NCI-H187 treated with DMSO at 0.1 percent for 48 hours (cell line): ENCODE data around the gene ZNF365.
"Not testable (repeated sequence)": the region's sequence is repeated elsewhere in the genome, so short reads cannot be mapped to it uniquely, and the experiment has no call there.

Experiments used
- DNase-seq: peaks from one replicate; lab custom pipeline; 2025; lab: John Stamatoyannopoulos, UW

The ZNF365 gene, protein sequence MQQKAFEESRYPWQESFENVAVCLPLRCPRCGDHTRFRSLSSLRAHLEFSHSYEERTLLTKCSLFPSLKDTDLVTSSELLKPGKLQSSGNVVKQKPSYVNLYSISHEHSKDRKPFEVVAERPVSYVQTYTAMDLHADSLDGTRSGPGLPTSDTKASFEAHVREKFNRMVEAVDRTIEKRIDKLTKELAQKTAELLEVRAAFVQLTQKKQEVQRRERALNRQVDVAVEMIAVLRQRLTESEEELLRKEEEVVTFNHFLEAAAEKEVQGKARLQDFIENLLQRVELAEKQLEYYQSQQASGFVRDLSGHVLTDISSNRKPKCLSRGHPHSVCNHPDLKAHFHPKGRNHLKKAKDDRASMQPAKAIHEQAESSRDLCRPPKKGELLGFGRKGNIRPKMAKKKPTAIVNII

DNA sequence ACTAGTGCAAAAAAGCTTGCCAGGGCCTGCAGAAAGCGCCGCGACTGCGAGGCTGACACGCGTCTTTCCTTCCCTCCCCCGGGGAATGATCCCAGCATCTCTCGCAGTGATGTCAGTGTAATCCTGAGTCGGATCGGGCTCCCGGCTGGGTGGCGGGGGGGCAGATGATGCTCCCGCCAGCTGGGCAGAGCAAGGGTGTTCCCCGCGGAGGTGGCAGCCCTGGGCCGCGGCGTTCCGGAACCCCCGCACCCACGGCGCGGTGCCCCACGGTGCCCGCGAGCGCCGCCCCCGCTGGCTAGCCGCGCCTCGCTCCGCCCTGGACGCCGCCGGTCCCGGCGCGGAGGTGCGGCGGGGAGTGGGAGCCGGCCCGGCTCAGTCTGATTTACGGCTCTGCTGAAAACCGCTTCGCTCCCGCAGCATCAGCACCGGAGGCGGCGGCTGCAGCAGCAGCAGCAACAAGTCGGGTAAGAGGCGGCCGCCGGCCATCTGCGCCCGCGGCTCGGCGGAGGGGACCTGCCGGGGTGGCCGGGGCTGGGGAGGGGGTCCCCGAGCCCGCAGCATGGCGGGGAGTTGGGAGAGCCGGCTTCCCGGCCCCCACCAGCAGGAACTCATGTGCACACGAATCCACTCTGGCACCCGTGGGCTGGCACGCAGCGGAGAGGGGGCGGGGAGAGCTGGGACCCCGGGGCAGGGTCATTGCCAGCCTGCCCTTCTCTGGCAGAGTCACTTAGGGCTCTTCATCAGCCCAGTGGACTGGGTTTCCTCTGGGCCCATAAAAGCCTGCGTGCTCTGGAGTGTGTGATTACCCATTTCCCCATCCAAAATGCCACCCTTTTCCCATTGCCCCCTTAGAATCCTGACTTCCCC is at the start of gene ZNF365:
Gene ZNF365 (plus strand): TSS at position 375 of the 867 bp plus-strand sequence. CDS start 1,825 bp downstream, outside the sequence.
- DNase-seq, result no peak

DNA sequence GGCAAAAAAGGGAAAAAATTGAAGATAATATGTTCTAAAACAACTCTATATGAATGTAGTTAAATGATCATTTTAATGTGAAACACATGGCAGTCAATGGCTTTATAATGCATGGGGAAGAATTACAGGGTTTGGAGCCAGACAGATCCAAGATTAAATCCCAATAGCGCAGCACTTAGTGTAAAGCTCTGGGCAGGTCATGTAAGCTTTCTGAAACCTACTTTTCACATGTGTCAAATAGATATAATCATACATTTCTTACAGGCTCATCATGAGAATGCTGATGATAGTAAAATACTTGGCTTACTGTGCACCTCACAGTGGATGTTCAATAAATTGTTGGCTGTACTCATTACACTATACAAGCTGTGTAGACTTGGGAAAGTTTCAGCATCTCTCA is 48.0 kb upstream of the ZNF365 start:
- no peak for DNase-seq

GRCh38 chr10:62327885-62328284 is 46.3 kb upstream of the ZNF365 start:
- DNase-seq, result no peak

GRCh38 chr10:62330213-62330612 is 44.0 kb upstream of the ZNF365 start:
- DNase-seq, result no peak

DNA sequence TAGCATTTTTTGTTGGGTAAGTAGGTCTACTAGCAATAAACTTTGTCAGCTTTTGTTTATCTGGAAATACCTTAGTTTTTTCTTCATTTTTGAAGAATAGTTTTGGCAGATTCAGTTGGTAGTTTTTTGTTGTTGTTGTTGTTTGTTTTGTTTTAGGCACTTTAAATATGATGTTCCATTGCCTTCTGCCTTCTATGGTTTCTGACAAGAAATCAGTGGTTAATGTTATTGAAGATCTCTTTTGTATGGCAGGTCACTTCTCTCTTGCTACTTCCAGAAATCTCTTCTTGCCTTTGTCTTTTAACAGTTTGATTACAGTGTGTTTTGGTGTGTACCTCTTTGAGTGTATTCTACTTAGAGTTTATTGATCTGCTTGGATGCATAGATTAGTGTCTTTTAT is 41.8 kb upstream of the ZNF365 start:
- no peak for DNase-seq

GRCh38 chr10:62333135-62333889 is 40.9 kb upstream of the ZNF365 start:
- DNase-seq, result no peak

GRCh38 chr10:62333988-62334682 is 40.0 kb upstream of the ZNF365 start:
- no peak for DNase-seq

DNA sequence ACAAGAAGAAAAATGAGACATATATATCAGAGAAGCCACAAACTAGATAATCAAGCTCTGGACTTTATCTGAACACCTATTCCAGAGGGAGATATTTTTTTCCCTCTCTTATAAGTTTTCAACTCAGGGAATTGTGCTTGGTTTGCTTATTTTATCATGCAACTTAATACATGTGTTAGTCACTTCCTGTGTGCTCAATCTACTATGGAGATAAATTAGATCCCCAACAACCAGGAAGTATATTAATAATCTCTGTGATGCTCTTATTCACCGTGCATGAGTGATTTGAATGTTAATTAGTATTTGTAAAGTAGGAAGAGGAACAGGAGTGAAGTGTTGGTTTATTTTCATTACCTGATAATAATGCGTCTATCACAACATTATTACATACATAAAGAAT is 38.8 kb upstream of the ZNF365 start:
- DNase-seq, result no peak

GRCh38 chr10:62336404-62336803 is 37.8 kb upstream of the ZNF365 start:
- no peak for DNase-seq

DNA sequence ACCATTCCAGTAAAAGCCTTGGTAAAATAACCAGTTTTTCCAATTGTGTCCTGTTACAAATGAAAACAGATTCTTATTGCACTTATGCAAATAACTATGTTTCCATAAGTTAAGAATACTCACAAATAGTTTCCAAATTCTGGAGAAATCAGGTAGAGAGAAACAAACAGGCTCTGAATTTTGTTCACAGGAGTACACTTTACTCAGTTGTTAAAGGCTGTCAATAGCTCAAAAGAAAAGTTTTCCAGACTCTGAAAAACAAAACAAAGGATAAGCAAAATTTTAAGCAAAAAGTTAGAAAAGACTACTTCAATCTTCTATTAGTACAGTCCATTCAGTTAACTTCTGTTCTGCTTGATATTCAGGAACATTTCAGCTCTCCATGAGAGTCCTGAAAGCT is 32.8 kb upstream of the ZNF365 start:
- no peak for DNase-seq

- no peak for DNase-seq
Measured at GRCh38 chr10:62343000-62343399, 31.2 kb upstream of the ZNF365 start.

- no peak for DNase-seq
Measured at GRCh38 chr10:62348029-62348428, 26.1 kb upstream of the ZNF365 start.

- no peak for DNase-seq
Measured at GRCh38 chr10:62352356-62352970, 21.7 kb upstream of the ZNF365 start.

GRCh38 chr10:62354916-62355315 is 19.3 kb upstream of the ZNF365 start:
- DNase-seq, result no peak

GRCh38 chr10:62356447-62356846 is 17.7 kb upstream of the ZNF365 start:
- DNase-seq, result no peak

DNA sequence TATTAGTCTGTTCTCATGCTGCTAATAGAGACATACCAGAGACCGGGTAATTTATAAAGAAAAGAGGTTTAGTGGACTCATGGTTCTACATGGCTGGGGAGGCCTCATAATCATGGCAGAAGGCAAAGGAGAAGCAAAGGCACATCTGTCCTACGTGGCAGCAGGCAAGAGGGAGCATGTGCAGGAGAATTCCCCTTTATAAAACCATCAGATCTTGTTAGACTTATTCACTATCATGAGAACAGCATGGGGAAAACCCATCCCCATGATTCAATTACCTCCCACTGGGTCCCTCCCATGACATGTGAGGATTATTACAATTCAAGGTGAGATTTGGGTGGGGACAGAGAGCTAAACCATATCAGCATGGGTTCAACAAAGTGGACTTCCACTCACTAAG is 16.0 kb upstream of the ZNF365 start:
- not testable (repeated sequence) for DNase-seq

GRCh38 chr10:62373639-62373994 is 552 bp upstream of the ZNF365 start:
- DNase-seq, result no peak

GRCh38 chr10:62374862-62375710 is 917 bp downstream of the ZNF365 start:
- no peak for DNase-seq

DNA sequence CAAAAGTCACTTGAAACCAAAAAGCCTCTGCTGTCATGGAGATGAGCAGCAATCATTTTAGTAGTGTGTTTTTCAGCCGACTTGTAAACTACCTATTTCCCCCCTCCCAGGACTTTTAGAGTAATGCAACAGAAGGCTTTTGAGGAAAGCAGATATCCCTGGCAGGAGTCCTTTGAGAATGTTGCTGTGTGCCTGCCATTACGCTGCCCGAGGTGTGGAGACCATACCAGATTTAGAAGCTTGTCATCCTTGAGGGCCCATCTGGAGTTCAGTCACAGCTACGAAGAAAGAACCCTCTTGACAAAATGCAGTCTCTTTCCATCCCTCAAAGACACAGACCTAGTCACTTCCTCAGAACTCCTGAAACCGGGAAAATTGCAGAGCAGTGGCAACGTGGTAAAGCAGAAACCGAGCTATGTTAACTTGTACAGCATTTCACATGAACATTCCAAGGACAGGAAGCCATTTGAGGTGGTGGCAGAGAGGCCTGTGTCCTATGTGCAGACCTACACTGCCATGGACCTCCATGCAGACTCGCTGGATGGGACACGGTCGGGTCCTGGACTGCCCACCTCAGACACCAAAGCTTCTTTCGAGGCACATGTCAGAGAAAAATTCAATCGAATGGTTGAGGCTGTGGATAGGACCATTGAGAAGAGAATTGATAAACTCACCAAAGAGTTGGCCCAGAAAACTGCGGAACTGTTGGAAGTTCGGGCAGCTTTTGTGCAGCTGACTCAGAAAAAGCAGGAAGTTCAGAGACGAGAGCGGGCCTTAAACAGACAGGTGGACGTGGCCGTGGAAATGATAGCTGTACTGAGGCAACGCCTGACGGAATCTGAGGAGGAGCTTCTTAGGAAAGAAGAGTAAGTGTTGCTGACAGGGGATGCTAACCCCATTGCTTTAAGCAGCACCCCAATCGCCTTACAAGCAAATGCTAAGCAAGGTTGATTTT is 2.2 kb downstream of the ZNF365 start:
- no peak for DNase-seq
